Activated CD8-positive, alpha-beta T cell treated with anti-CD3 and anti-CD28 coated beads for 36 hours (primary cell): Measurements from ENCODE around the gene TMPRSS12. TPM values are rescaled to one million over a fixed set of nuclear protein-coding genes. Genes with fewer than 3 reads are reported as not detected.
"Not testable (repeated sequence)": the region's sequence is repeated elsewhere in the genome, so short reads cannot be mapped to it uniquely, and the experiment has no call there.

Source experiments
- ATAC-seq: fragments of 200-7000 bp; cut with Tn5 transposase; one replicate; pipeline ENCODE4 v1.10.0; 2021; ENCODE audit warnings: mild to moderate bottlenecking, moderate library complexity
- CTCF ChIA-PET: fragments of 350-600 bp; sonication (Branson Sonifier 250); formaldehyde crosslinking; loops from one replicate; lab custom pipeline; 2021; ENCODE audit warnings: antibody characterized with exemption; lab: Charles Lee
- POLR2A ChIA-PET: fragments of 350-600 bp; sonication (Branson Sonifier 250); formaldehyde crosslinking; loops from one replicate; lab custom pipeline; 2021; ENCODE audit warnings: antibody characterized with exemption; lab: Charles Lee
- DNase-seq: peaks from one replicate; pipeline ENCODE4 v3.0.0-alpha.2; 2020
- H3K27ac Mint-ChIP-seq: one replicate; pipeline ENCODE4 v1.8.0; 2021; ENCODE audit warnings: mild to moderate bottlenecking, mixed read lengths
- H3K27me3 Mint-ChIP-seq: one replicate; pipeline ENCODE4 v1.8.0; 2021; ENCODE audit warnings: mixed read lengths
- H3K36me3 Mint-ChIP-seq: one replicate; pipeline ENCODE4 v1.8.0; 2021; ENCODE audit warnings: low read depth, mixed read lengths
- H3K4me1 Mint-ChIP-seq: one replicate; pipeline ENCODE4 v1.8.0; 2021; ENCODE audit warnings: low read depth, mixed read lengths
- H3K4me3 Mint-ChIP-seq: one replicate; pipeline ENCODE4 v1.8.0; 2021; ENCODE audit warnings: mild to moderate bottlenecking, moderate library complexity, mixed read lengths
- H3K9me3 Mint-ChIP-seq: one replicate; pipeline ENCODE4 v1.8.0; 2021; ENCODE audit warnings: mixed read lengths
- CTCF ChIP-seq: fragments of 200-600 bp; IDR thresholded peaks from one replicate; pipeline ENCODE4 v1.8.0; 2022; ENCODE audit warnings: antibody characterized with exemption, mild to moderate bottlenecking
- intact Hi-C: fragments of 100-400 bp; cut with micrococcal nuclease; formaldehyde crosslinking; loops from one replicate; pipeline ENCODE4 v1.10.0; 2022
- total RNA-seq, 2 experiments: library from RNA; stranded (reverse); gene quantifications; one replicate each; pipeline ENCODE4 v1.2.3, GENCODE V29; 2021

Gene TMPRSS12
- total RNA-seq, 2 experiments from 2014 or later = not detected

DNA sequence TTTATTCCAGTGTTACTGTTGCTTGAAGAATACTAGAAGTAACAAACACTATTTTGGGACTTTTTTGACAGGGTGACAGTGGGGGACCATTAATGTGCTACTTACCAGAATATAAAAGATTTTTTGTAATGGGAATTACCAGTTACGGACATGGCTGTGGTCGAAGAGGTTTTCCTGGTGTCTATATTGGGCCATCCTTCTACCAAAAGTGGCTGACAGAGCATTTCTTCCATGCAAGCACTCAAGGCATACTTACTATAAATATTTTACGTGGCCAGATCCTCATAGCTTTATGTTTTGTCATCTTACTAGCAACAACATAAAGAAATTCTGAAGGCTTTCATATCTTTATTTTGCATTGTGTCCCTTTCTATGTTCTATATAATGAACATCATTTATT, 44.5 kb downstream of the TMPRSS12 start:
- CTCF ChIA-PET = no interaction called here

GRCh38 chr12:50888666-50889065, 45.9 kb downstream of the TMPRSS12 start:
- H3K27ac Mint-ChIP-seq = no peak overlapping the region
- POLR2A ChIA-PET = no interaction called here
- intact Hi-C loops = no loop called here
- H3K4me3 Mint-ChIP-seq = no peak overlapping the region
- H3K4me1 Mint-ChIP-seq = no peaks in the 10 kb centered on the region
- DNase-seq (no peak), ATAC-seq (no peak)
- H3K27me3 Mint-ChIP-seq = no peaks in the 10 kb centered on the region
- no peaks in the 10 kb centered on the region for H3K9me3 Mint-ChIP-seq
- no peak for TF ChIP-seq CTCF
- no peaks in the 10 kb centered on the region for H3K36me3 Mint-ChIP-seq
- CTCF ChIA-PET = no interaction called here

More for the DNA sequence above, 44.5 kb downstream of the TMPRSS12 start:
- TF ChIP-seq CTCF = no peak
- Mint-ChIP-seq H3K36me3 (no peaks in the 10 kb centered on the region), H3K4me3 (no peak overlapping the region), H3K27me3 (no peaks in the 10 kb centered on the region), H3K4me1 (no peaks in the 10 kb centered on the region), H3K9me3 (peaks cover 2% of the 10 kb centered on the region), H3K27ac (no peak overlapping the region)
- ATAC-seq (no peak), DNase-seq (no peak)
- intact Hi-C loops = no loop called here
- POLR2A ChIA-PET = interaction anchor here (0.6 kb wide), 1 partner anchor 12 kb away, joined by 3 read pairs; no protein-coding TSS in a partner anchor

DNA sequence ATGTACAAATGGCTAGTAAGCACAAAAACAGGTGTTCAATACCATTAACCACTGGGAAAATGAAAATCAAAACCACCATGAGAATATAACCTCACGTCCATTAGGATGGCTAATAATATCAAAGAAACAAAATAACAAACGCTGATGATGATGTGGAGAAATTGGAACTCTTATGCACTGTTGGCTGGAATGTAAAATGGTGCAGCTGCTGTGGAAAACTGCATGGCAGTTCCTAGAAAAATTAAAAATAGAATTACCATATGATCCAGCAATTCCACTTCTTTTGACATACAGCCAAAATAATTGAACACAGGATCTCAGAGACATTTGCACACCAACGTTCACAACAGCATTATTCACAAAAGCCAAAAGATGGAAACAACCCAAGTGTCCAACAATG, 51.5 kb downstream of the TMPRSS12 start:
- H3K36me3 Mint-ChIP-seq = no peaks in the 10 kb centered on the region
- no peaks in the 10 kb centered on the region for H3K27me3 Mint-ChIP-seq
- DNase-seq (no peak), ATAC-seq (no peak)
- no peak overlapping the region for H3K4me3 Mint-ChIP-seq
- H3K9me3 Mint-ChIP-seq = no peaks in the 10 kb centered on the region
- H3K4me1 Mint-ChIP-seq = no peaks in the 10 kb centered on the region
- intact Hi-C loops = no loop called here
- no peak for TF ChIP-seq CTCF
- ChIA-PET CTCF (no interaction called here), POLR2A (no interaction called here)
- no peak overlapping the region for H3K27ac Mint-ChIP-seq

- no peak for DNase-seq
- POLR2A ChIA-PET = no interaction called here
Measured at GRCh38 chr12:50901685-50902113, 59.0 kb downstream of the TMPRSS12 start.

GRCh38 chr12:50908479-50908878, 65.8 kb downstream of the TMPRSS12 start:
- ATAC-seq, H3K4me1 Mint-ChIP-seq, CTCF ChIA-PET, POLR2A ChIA-PET, H3K27me3 Mint-ChIP-seq, H3K4me3 Mint-ChIP-seq, DNase-seq, H3K36me3 Mint-ChIP-seq, H3K27ac Mint-ChIP-seq, intact Hi-C loops: not testable (repeated sequence)
- H3K9me3 Mint-ChIP-seq = peaks cover 19% of the 10 kb centered on the region

More at GRCh38 chr12:50901685-50902113, 59.0 kb downstream of the TMPRSS12 start:
- no peak for ATAC-seq
- no peaks in the 10 kb centered on the region for H3K4me1 Mint-ChIP-seq
- no peaks in the 10 kb centered on the region for H3K9me3 Mint-ChIP-seq
- H3K27ac Mint-ChIP-seq = no peak overlapping the region
- CTCF ChIA-PET = no interaction called here
- H3K4me3 Mint-ChIP-seq = no peak overlapping the region
- TF ChIP-seq CTCF = no peak
- no peaks in the 10 kb centered on the region for H3K27me3 Mint-ChIP-seq
- H3K36me3 Mint-ChIP-seq = no peaks in the 10 kb centered on the region
- intact Hi-C loops = no loop called here

DNA sequence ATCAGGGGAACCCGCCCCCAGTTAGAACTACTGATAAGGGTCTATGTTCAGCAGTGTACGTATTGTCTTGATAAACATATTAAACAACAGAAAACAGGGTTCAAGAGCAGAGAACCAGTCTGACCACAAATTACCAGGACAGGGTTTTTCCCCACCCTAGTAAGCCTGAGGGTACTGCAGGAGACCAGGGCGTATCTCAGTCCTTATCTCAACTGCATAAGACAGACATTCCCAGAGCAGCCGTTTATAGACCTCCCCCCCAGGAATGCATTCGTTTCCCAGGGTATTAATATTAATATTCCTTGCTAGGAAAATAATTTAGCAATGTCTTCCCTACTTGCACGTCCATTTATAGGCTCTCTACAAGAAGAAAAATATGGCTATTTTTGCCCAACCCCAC, 69.6 kb downstream of the TMPRSS12 start:
- intact Hi-C loops, H3K27me3 Mint-ChIP-seq, H3K36me3 Mint-ChIP-seq, POLR2A ChIA-PET, H3K27ac Mint-ChIP-seq, H3K4me1 Mint-ChIP-seq, ATAC-seq, H3K4me3 Mint-ChIP-seq, DNase-seq: not testable (repeated sequence)
- CTCF ChIA-PET = interaction anchor here (1.4 kb wide), 1 partner anchor 12 kb away, joined by 3 read pairs; a partner anchor contains a TSS
- H3K9me3 Mint-ChIP-seq = peaks cover 40% of the 10 kb centered on the region
